HG03175 (cell line): ENCODE data around the gene HOXB8.

ENCODE experiments used
- ATAC-seq: cut with Tn5 transposase; IDR thresholded peaks from one replicate; pipeline ENCODE4 v1.9.1; 2021; ENCODE audit warnings: mild to moderate bottlenecking, moderate library complexity; ENCODE audit not compliant: unreplicated experiment

Gene HOXB8

GRCh38 chr17:48624544-48625494 lies 9.7 kb upstream of the HOXB8 start:
- no peak for ATAC-seq

DNA sequence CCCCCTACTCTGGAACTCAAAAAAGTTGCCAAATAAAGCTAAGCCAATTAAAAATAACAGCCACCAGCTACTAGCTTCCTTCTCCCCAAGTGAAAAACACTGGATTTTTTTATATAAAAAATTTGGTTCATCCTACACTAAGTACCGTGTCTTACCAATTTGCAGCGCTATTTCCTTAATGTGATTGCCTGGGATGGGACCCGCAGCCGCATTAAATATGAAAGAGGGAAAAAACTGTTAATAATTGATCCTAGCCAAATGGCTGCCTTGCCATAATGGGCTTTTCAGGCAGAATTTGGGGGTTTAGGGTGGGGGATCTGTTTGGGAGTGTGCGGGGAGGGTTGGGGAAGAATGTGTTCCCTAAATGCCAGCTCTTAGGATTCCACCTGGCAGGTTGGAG lies 9.0 kb upstream of the HOXB8 start:
- no peak for ATAC-seq

- ATAC-seq, result no peak
Observed at GRCh38 chr17:48623583-48623982, 8.5 kb upstream of the HOXB8 start.

GRCh38 chr17:48622857-48623256 lies 7.8 kb upstream of the HOXB8 start:
- no peak for ATAC-seq

GRCh38 chr17:48621410-48622392 lies 6.6 kb upstream of the HOXB8 start:
- ATAC-seq, result no peak

- no peak for ATAC-seq
Observed at GRCh38 chr17:48620461-48621139, 5.5 kb upstream of the HOXB8 start.

GRCh38 chr17:48619826-48620449 lies 4.8 kb upstream of the HOXB8 start:
- no peak for ATAC-seq

- ATAC-seq, result no peak
Observed at GRCh38 chr17:48618256-48618896, 3.3 kb upstream of the HOXB8 start.

DNA sequence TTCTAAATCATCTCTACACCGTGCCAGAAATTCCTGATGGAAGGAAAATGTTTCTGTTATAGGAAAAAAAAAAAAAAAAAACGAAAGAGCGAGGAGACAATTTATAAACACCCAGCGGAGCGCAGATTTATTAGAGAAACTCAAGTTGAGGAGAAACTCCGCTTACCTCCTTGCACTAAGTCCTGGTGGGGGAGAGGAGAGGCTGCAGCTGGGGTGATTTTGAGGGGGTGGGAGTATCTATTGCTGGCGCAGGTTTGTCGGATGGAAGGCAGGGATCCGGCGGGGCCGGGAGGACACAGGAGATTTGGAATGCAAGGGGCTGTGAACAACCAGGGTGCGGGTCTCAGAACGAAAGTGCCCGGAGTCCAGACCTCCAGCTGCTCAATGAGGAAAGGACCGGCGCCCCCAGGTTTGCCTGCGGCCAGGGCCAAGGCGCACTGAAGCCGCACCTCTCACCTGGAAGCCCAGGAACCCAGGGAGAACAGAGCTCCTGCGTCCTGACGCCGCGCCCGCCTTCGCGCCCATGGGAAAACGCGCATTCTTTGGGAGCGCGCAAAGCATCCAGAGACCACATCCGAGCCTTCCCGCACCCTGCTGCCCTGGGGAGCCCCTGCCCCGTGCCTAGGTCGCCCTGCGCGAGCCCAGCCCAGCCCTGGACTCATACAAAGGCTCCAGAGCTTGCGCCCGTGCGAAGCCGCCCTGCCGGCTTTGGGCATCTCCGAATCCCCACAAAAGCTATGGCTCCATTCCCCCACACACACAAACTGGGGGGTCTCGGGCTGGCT lies 2.6 kb upstream of the HOXB8 start:
- ATAC-seq, result no peak

- no peak for ATAC-seq
Observed at GRCh38 chr17:48616717-48617470, 1.8 kb upstream of the HOXB8 start.

- ATAC-seq, result no peak
Observed at GRCh38 chr17:48615963-48616716, 1.0 kb upstream of the HOXB8 start.

- ATAC-seq, result no peak
Observed at GRCh38 chr17:48613862-48614694, 1.0 kb downstream of the HOXB8 start.

GRCh38 chr17:48612854-48613691 lies 2.0 kb downstream of the HOXB8 start:
- ATAC-seq, result no peak

DNA sequence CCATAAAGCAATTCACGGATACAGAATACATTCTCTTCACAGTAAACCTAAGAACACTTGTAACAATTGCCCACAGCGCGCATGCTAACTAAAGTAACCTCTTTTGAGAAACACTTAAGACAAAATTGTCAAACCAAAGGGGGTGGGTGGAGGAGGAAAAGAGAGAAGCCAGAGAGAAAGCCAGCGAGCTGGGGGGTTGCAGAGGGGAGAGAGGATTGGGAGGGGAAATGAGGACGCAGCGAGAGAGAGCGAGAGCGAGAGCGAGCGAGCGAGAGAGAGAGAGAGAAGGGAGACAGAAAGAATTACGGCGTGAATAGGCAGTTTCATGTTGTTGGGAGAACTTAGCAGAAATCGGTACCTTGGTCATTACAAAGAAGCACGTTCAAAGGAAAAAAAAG lies 2.6 kb downstream of the HOXB8 start:
- no peak for ATAC-seq

- no peak for ATAC-seq
Observed at GRCh38 chr17:48611681-48612455, 3.2 kb downstream of the HOXB8 start.
